Kidney epithelial cell (primary cell): ENCODE data around the gene SQSTM1. TPM values are rescaled to one million over a fixed set of nuclear protein-coding genes. Genes with fewer than 3 reads are reported as not detected.

Source experiments
- DNase-seq: peaks from one replicate; pipeline ENCODE4 v3.0.0-alpha.2; 2010; ENCODE audit warnings: low read depth
- H3K27me3 ChIP-seq: 2 replicates; pipeline ENCODE4 v1.6.0; 2011; ENCODE audit warnings: low read length; ENCODE audit not compliant: control insufficient read depth, insufficient read depth
- H3K36me3 ChIP-seq: 2 replicates; pipeline ENCODE4 v1.5.1; 2011; ENCODE audit warnings: low read length; ENCODE audit not compliant: control insufficient read depth, insufficient read depth
- H3K4me3 ChIP-seq: 2 replicates; pipeline ENCODE4 v1.5.1; 2011; ENCODE audit warnings: low read depth, mild to moderate bottlenecking, control low read depth, low read length
- CTCF ChIP-seq: IDR thresholded peaks from 2 replicates; pipeline ENCODE4 v1.5.1; 2011; ENCODE audit warnings: mild to moderate bottlenecking, moderate library complexity, low read length, control low read depth, inconsistent platforms; ENCODE audit not compliant: insufficient read depth, poor library complexity, severe bottlenecking
- total RNA-seq: library from RNA; depleted of rRNA; stranded (reverse); fragments of >200 nt; gene quantifications from 2 replicates; pipeline ENCODE4 v1.2.3, GENCODE V29; 2015

Gene SQSTM1
- total RNA-seq, 1 donor from 2014 or later: 905 TPM

GRCh38 chr5:179823937-179824744, 3.4 kb downstream of the SQSTM1 start:
- TF ChIP-seq CTCF: no peak
- no peak for DNase-seq
- Histone ChIP-seq H3K27me3 (no peaks in the 10 kb centered on the region), H3K36me3 (peaks cover 8% of the 10 kb centered on the region), H3K4me3 (no peak overlapping the region)

GRCh38 chr5:179824745-179825112, 4.0 kb downstream of the SQSTM1 start:
- no peak for TF ChIP-seq CTCF
- no peaks in the 10 kb centered on the region for H3K27me3 ChIP-seq
- H3K36me3 ChIP-seq: peaks cover 9% of the 10 kb centered on the region
- DNase-seq: no peak
- H3K4me3 ChIP-seq: no peak overlapping the region

- Histone ChIP-seq H3K36me3 (peaks cover 9% of the 10 kb centered on the region), H3K4me3 (no peak overlapping the region), H3K27me3 (no peaks in the 10 kb centered on the region)
- DNase-seq: no peak
- TF ChIP-seq CTCF: no peak
Measured at GRCh38 chr5:179825655-179826182, 5.0 kb downstream of the SQSTM1 start.

GRCh38 chr5:179827680-179828079, 7.0 kb downstream of the SQSTM1 start:
- TF ChIP-seq CTCF: no peak
- Histone ChIP-seq H3K27me3 (no peaks in the 10 kb centered on the region), H3K4me3 (no peak overlapping the region), H3K36me3 (peaks cover 12% of the 10 kb centered on the region)
- no peak for DNase-seq

GRCh38 chr5:179828756-179829421, 8.2 kb downstream of the SQSTM1 start:
- no peak overlapping the region for H3K4me3 ChIP-seq
- peaks cover 20% of the 10 kb centered on the region for H3K36me3 ChIP-seq
- no peak for DNase-seq
- no peaks in the 10 kb centered on the region for H3K27me3 ChIP-seq
- TF ChIP-seq CTCF: no peak
